HepG2 (cell line): ENCODE measurements around the gene KXD1. TPM values are rescaled to one million over a fixed set of nuclear protein-coding genes. Genes with fewer than 3 reads are reported as not detected.

Experiments
- EEA1 ChIP-seq: sonication (generic); formaldehyde crosslinking; IDR thresholded peaks from 2 replicates; pipeline ENCODE4 v1.5.1; 2020; ENCODE audit warnings: mild to moderate bottlenecking, missing genetic modification reagents, borderline replicate concordance
- ELF1 ChIP-seq: sonication (generic); formaldehyde crosslinking; IDR thresholded peaks from 2 replicates; pipeline ENCODE4 v1.4.0; 2020; ENCODE audit warnings: missing genetic modification reagents
- HMGXB3 ChIP-seq: sonication (generic); formaldehyde crosslinking; IDR thresholded peaks from 2 replicates; pipeline ENCODE4 v1.4.0; 2020; ENCODE audit warnings: missing genetic modification reagents, borderline replicate concordance
- ISL2 ChIP-seq: sonication (generic); formaldehyde crosslinking; IDR thresholded peaks from 2 replicates; pipeline ENCODE4 v1.5.0; 2020; ENCODE audit warnings: missing genetic modification reagents
- JUN ChIP-seq: sonication (generic); formaldehyde crosslinking; IDR thresholded peaks from 2 replicates; pipeline ENCODE4 v1.4.0; 2020; ENCODE audit warnings: mild to moderate bottlenecking, missing genetic modification reagents
- SP2 ChIP-seq: sonication (generic); formaldehyde crosslinking; IDR thresholded peaks from 2 replicates; pipeline ENCODE4 v1.5.1; 2020; ENCODE audit warnings: mild to moderate bottlenecking, missing genetic modification reagents
- TSC22D2 ChIP-seq: sonication (generic); formaldehyde crosslinking; IDR thresholded peaks from 2 replicates; pipeline ENCODE4 v1.5.1; 2020; ENCODE audit warnings: missing genetic modification reagents, mild to moderate bottlenecking, borderline replicate concordance
- ZNF589 ChIP-seq: sonication (generic); formaldehyde crosslinking; conservative IDR thresholded peaks from 2 replicates; pipeline ENCODE4 v1.8.0; 2022; ENCODE audit warnings: mild to moderate bottlenecking, moderate library complexity, missing genetic modification reagents
- ZNF616 ChIP-seq: sonication (generic); formaldehyde crosslinking; IDR thresholded peaks from 2 replicates; pipeline ENCODE4 v1.5.0; 2020; ENCODE audit warnings: low read depth, mild to moderate bottlenecking, missing genetic modification reagents
- ZNF724P ChIP-seq: sonication (generic); formaldehyde crosslinking; IDR thresholded peaks from 2 replicates; pipeline ENCODE4 v1.8.0; 2022; ENCODE audit warnings: missing genetic modification reagents, borderline replicate concordance
- ZNF83 ChIP-seq: sonication (generic); formaldehyde crosslinking; IDR thresholded peaks from 2 replicates; pipeline ENCODE4 v1.4.0; 2020; ENCODE audit warnings: missing genetic modification reagents, mild to moderate bottlenecking, borderline replicate concordance
- ZSCAN25 ChIP-seq: sonication (generic); formaldehyde crosslinking; IDR thresholded peaks from 2 replicates; pipeline ENCODE4 v1.8.0; 2022; ENCODE audit warnings: mild to moderate bottlenecking, missing genetic modification reagents
- polyA plus RNA-seq, 8 experiments: library from polyadenylated mRNA; depleted of rRNA in 3 of 8; stranded (reverse) in 7 of 8; unstranded in 1 of 8; fragments of >200 nt; fragmentation: Illumina TruSeq in 4 of 8; extraction: Trizol in 4 of 8; gene quantifications; 2 replicates each; pipeline versions ENCODE4 v1.2.1 to v1.2.3, GENCODE V29; 2011 to 2016; ENCODE audit warnings: low read depth in 4 of 8, missing spikeins in 1 of 8, mixed read lengths in 1 of 8; ENCODE audit not compliant: insufficient read depth in 1 of 8
- total RNA-seq, 5 experiments: library from RNA; depleted of rRNA; stranded (reverse); fragments of >200 nt; fragmentation: Illumina TruSeq; extraction: Trizol; gene quantifications; 2 replicates each; pipeline ENCODE4 v1.2.3, GENCODE V29; 2016; ENCODE audit warnings: low read depth in 1 of 5
- TF ChIP-seq, protein P1 (sequence below): sonication (generic); formaldehyde crosslinking; IDR thresholded peaks from 2 replicates; pipeline ENCODE4 v1.5.1; 2020; ENCODE audit warnings: missing genetic modification reagents, mild to moderate bottlenecking, borderline replicate concordance
- TF ChIP-seq, protein P2 (sequence below): sonication (generic); formaldehyde crosslinking; IDR thresholded peaks from 2 replicates; pipeline ENCODE4 v1.5.1; 2020; ENCODE audit warnings: missing genetic modification reagents, mild to moderate bottlenecking, borderline replicate concordance
- TF ChIP-seq, protein P3 (sequence below): sonication (generic); formaldehyde crosslinking; IDR thresholded peaks from 2 replicates; pipeline ENCODE4 v1.5.0; 2020; ENCODE audit warnings: mild to moderate bottlenecking, missing genetic modification reagents
- TF ChIP-seq, protein P4 (sequence below): sonication (generic); formaldehyde crosslinking; IDR thresholded peaks from 2 replicates; pipeline ENCODE4 v1.8.0; 2023; ENCODE audit warnings: mild to moderate bottlenecking, missing genetic modification reagents
- TF ChIP-seq, protein P5 (sequence below): sonication (generic); formaldehyde crosslinking; IDR thresholded peaks from 2 replicates; pipeline ENCODE4 v1.5.0; 2020; ENCODE audit warnings: missing genetic modification reagents

Gene KXD1
- total and polyA plus RNA-seq, 2 of the 13 experiments (the other 11 are each of a cell fraction or from before 2014, with no cell fraction given) = 44.6 to 143 TPM

GRCh38 chr19:18514800-18515682 is 42.6 kb upstream of the KXD1 start (continued):
- TF ChIP-seq, protein P1, sequence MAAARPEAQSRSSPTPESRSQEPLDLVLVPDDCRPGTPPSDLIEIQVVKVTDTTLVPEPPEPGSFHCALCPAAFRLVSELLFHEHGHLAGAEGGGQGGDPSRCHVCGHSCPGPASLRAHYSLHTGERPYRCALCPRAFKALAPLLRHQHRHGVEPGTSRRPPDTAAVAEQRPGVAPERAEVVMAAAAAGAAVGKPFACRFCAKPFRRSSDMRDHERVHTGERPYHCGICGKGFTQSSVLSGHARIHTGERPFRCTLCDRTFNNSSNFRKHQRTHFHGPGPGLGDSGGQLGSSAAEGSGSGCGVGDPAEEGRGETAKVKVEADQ (CRISPR knock-in tag) = peak; percentile 97; the same call in 1 of the 2 replicates
- TF ChIP-seq ISL2 (CRISPR knock-in tag) (peak; percentile 97), ZSCAN25 (CRISPR knock-in tag) (peak; percentile 97), ZNF616 (CRISPR knock-in tag) (no peak), JUN (CRISPR knock-in tag) (peak; percentile 96), ELF1 (CRISPR knock-in tag) (peak; percentile 74), TSC22D2 (no peak), SP2 (CRISPR knock-in tag) (no peak), EEA1 (no peak), HMGXB3 (CRISPR knock-in tag) (peak; percentile 81; the same call in 1 of the 2 replicates), ZNF724P (CRISPR knock-in tag) (peak; percentile 92; the same call in 1 of the 2 replicates), ZNF83 (no peak), ZNF589 (CRISPR knock-in tag) (peak; percentile 93)
- TF ChIP-seq, protein P2, sequence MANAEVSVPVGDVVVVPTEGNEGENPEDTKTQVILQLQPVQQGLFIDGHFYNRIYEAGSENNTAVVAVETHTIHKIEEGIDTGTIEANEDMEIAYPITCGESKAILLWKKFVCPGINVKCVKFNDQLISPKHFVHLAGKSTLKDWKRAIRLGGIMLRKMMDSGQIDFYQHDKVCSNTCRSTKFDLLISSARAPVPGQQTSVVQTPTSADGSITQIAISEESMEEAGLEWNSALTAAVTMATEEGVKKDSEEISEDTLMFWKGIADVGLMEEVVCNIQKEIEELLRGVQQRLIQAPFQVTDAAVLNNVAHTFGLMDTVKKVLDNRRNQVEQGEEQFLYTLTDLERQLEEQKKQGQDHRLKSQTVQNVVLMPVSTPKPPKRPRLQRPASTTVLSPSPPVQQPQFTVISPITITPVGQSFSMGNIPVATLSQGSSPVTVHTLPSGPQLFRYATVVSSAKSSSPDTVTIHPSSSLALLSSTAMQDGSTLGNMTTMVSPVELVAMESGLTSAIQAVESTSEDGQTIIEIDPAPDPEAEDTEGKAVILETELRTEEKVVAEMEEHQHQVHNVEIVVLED (CRISPR knock-in tag) = peak; percentile 87
- TF ChIP-seq, protein P3, sequence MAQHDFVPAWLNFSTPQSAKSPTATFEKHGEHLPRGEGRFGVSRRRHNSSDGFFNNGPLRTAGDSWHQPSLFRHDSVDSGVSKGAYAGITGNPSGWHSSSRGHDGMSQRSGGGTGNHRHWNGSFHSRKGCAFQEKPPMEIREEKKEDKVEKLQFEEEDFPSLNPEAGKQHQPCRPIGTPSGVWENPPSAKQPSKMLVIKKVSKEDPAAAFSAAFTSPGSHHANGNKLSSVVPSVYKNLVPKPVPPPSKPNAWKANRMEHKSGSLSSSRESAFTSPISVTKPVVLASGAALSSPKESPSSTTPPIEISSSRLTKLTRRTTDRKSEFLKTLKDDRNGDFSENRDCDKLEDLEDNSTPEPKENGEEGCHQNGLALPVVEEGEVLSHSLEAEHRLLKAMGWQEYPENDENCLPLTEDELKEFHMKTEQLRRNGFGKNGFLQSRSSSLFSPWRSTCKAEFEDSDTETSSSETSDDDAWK (CRISPR knock-in tag) = no peak
- TF ChIP-seq, protein P4, sequence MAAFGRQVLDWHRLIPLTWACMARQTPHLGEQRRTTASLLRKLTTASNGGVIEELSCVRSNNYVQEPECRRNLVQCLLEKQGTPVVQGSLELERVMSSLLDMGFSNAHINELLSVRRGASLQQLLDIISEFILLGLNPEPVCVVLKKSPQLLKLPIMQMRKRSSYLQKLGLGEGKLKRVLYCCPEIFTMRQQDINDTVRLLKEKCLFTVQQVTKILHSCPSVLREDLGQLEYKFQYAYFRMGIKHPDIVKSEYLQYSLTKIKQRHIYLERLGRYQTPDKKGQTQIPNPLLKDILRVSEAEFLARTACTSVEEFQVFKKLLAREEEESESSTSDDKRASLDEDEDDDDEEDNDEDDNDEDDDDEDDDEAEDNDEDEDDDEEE (CRISPR knock-in tag) = no peak
- TF ChIP-seq, protein P5, sequence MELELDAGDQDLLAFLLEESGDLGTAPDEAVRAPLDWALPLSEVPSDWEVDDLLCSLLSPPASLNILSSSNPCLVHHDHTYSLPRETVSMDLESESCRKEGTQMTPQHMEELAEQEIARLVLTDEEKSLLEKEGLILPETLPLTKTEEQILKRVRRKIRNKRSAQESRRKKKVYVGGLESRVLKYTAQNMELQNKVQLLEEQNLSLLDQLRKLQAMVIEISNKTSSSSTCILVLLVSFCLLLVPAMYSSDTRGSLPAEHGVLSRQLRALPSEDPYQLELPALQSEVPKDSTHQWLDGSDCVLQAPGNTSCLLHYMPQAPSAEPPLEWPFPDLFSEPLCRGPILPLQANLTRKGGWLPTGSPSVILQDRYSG (CRISPR knock-in tag) = no peak
